SKM-1 treated with dmso at 0.1 percent for 144 hours (cell line): ENCODE results near the gene VWA5B2.

Experiments
- DNase-seq: peaks from one replicate; lab custom pipeline; 2025; ENCODE audit not compliant: unreplicated experiment; lab: John Stamatoyannopoulos, UW

The VWA5B2 gene

DNA sequence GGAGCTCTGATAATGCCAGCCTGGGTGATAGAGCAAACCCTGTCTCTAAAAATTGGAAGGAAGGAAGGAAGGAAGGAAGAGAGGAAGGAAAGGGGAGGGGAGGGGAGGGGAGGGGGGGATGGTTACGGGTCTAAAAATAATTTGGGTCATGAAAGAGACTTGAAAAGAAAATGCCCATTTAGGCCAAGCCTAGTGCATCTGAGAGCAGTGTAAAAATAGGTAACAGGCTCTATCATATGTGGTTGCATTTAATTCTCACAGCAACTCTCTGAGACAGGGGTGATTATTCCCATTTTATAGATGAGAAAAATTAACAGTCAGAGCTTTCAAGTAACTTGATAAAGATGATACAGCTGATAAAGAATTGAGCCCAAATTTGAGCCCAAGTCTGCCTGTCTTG lies 42.9 kb downstream of the VWA5B2 start:
- no peak for DNase-seq

GRCh38 chr3:184275381-184275701 lies 46.0 kb downstream of the VWA5B2 start:
- DNase-seq = no peak

DNA sequence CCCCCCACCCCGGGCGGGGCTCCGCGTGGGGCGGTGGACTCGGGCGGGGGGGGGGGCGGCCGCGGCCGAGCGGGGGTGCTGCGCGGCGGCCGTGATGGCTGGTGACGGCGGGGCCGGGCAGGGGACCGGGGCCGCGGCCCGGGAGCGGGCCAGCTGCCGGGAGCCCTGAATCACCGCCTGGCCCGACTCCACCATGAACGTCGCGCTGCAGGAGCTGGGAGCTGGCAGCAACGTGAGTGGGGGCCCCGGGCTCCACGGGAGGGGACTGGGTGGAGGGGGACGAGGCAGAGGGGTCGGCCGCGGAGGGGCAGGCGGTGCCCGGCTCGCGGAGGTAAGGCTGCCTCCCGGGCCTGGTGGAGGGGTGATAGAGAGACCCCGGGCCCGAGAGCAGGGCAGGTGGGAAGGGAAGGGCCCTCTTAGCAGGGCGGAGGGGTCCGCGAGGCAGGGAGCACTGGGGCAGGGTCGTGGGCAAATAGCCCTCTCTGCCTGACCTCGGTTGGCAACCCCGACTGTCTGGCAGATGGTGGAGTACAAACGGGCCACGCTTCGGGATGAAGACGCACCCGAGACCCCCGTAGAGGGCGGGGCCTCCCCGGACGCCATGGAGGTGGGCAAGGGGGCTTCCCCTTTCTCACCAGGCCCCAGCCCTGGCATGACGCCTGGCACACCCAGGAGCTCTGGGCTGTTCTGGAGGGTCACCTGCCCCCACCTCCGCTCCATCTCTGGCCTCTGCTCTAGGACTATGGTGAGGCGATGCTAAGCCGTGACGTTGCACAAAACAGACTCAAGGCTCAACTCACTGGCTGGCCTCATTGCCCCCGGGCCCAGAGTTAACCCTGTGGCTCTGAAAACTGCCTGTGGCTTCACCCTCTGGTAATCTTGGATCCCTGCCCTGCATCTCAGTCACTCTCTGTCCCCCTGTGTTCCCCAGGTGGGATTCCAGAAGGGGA lies 46.9 kb downstream of the VWA5B2 start, which contains the start of gene ECE2:
TSS of gene ECE2 (plus strand) at position 62 of the 950 bp plus-strand sequence. CDS start at position 194, 132 bp downstream.
- no peak for DNase-seq

GRCh38 chr3:184277366-184277765 lies 48.0 kb downstream of the VWA5B2 start:
- DNase-seq = no peak

DNA sequence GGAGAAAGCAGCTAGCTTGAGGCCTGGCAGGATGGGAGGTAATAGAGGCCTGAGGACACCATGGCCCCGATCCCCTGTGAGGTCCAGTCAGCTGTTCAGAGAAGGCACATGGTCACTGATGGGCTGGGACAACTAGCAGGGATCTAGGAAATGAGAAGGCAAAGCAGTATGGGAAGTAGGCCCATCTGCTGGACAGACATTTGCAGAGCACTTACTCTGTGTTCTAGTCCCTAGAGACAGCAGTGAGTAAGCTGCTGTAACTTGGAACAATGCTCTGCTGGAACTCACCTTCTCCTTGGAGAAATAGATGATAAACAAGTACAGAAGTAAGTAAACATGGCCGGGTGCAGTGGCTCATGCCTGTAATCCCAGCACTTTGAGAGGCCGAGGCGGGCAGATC lies 53.6 kb downstream of the VWA5B2 start:
- DNase-seq = no peak

DNA sequence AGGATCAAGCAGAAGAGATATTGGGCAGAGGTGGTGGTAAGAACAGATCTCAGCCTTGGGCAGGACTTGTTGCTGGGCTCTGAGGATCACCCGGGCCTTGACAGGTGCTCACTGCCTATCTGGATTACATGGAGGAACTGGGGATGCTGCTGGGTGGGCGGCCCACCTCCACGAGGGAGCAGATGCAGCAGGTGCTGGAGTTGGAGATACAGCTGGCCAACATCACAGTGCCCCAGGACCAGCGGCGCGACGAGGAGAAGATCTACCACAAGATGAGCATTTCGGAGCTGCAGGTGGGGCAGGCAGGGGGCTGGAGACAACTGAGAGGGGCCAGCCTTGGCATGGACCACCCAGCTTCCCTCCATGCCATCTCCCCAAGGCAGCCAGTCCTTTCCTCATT lies 54.3 kb downstream of the VWA5B2 start:
- no peak for DNase-seq

DNA sequence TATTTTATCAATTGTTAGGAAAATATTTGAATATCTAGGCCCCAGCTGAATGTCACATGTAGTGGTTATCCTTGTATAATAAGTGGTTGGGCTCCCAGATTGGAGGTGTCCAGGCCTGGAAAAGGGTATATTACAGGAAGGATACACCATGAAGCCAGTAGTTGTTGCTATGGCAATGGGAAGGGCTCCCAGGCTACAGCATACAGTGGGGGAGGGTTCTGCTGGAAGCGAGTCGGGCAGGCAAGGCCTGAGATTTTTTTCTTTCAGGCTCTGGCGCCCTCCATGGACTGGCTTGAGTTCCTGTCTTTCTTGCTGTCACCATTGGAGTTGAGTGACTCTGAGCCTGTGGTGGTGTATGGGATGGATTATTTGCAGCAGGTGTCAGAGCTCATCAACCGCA lies 55.3 kb downstream of the VWA5B2 start:
- DNase-seq = no peak

DNA sequence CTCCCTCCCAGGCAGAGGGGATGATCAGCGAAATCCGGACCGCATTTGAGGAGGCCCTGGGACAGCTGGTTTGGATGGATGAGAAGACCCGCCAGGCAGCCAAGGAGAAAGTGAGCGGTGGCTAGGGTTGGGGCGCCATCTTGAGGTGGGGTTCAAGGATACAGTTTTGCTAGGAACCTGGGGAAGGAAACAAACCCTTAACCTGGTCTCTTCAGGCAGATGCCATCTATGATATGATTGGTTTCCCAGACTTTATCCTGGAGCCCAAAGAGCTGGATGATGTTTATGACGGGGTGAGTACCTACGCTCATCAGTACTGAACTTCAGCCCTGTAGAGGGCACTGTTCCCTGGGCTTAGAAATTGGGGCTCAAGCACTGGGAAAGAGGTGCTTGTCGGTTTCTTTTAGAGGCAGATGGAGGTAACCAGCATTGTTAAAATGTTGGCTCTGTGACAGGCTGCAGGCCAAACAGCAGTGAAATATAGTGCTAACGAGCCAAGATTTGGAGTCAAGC lies 60.1 kb downstream of the VWA5B2 start:
- DNase-seq = peak; percentile 31

- DNase-seq = no peak
These were observed 60.9 kb downstream of the VWA5B2 start for GRCh38 chr3:184290331-184290730.

DNA sequence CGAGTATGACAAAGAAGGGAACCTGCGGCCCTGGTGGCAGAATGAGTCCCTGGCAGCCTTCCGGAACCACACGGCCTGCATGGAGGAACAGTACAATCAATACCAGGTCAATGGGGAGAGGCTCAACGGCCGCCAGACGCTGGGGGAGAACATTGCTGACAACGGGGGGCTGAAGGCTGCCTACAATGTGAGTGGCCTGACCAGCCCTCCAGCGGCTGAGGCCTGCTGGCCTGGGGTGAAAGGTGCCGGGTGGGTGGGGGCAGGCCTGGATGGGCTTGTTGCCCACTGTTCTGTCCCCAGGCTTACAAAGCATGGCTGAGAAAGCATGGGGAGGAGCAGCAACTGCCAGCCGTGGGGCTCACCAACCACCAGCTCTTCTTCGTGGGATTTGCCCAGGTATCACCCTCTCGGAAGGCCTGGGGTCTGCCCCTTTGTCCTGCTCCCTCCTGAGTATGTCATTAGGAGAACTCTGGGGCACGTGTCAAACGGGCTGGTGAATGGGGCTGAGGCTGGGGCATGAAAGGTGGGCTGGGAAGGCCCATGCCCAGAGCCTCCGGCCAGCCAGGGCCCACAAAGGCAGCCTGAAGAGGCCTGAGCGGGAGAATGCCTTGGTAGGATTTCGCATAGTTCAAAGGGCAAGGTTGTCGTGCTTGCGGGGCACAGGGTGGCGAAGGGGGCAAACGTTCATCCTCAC lies 61.8 kb downstream of the VWA5B2 start:
- no peak for DNase-seq
